GM08714 (cell line): ENCODE data around the gene DUS3L.
A peak's percentile ranks its signal among the peaks of the same experiment; 100 is the strongest.

Experiments used
- H3K4me3 ChIP-seq: fragments of 200-500 bp; sonication (Bioruptor generic); 2 replicates; pipeline ENCODE4 v1.5.1; 2014; ENCODE audit warnings: mild to moderate bottlenecking, low read length, inconsistent platforms
- ZNF274 ChIP-seq: IDR thresholded peaks from 2 replicates; pipeline ENCODE4 v1.6.1; 2012; ENCODE audit warnings: mild to moderate bottlenecking, low read depth, low read length

DUS3L gene, protein sequence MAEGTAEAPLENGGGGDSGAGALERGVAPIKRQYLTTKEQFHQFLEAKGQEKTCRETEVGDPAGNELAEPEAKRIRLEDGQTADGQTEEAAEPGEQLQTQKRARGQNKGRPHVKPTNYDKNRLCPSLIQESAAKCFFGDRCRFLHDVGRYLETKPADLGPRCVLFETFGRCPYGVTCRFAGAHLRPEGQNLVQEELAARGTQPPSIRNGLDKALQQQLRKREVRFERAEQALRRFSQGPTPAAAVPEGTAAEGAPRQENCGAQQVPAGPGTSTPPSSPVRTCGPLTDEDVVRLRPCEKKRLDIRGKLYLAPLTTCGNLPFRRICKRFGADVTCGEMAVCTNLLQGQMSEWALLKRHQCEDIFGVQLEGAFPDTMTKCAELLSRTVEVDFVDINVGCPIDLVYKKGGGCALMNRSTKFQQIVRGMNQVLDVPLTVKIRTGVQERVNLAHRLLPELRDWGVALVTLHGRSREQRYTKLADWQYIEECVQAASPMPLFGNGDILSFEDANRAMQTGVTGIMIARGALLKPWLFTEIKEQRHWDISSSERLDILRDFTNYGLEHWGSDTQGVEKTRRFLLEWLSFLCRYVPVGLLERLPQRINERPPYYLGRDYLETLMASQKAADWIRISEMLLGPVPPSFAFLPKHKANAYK

DNA sequence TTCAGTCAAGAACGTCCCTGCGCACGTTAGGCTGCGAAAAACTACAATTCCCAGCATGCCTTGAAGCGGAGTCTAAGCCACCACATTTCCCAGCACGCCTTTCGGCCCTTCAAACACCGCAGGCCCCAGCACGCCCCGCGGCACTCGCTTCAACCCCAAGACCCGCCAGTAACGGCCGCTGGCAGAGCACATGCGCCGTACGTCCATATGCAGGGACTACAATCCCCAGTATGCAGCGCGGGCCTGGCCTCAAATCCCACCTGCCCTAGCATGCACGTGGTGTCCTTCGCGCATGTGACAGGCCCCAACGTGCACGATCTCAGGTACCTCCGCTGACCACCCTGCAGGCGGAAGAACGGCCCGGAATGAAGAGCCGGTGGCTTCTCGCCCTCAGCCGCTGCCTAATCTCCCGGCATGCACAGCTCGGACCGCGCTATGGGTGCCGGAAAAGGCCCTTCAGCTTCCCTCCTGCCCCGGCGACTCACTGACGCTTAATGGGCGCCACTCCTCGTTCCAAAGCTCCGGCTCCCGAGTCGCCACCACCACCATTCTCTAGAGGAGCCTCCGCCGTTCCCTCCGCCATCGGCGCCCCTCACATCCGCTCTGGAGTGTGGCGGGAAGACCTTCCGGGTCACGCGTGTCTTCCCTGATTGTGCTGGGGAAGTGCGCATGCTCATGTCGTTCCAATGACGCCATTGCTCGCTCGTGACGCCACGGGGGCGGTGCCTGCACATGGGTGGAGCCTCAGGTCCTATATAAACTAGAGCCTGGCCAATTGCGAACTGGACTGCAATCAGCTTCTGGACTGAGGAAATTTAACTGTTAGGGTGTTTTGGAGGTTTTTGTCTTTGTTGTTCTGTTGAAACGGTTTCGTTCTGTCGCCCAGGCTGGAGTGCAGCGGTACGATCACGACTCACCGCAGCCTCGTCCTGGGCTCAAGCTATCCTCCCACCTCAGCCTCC is at the start of gene DUS3L:
TSS of gene DUS3L (minus strand) at position 605 of the 962 bp plus-strand sequence. CDS start at position 583, 22 bp downstream.
- TF ChIP-seq ZNF274, result no peak
- peak within 1 kb of the TSS; percentile 74 for H3K4me3 ChIP-seq

DNA sequence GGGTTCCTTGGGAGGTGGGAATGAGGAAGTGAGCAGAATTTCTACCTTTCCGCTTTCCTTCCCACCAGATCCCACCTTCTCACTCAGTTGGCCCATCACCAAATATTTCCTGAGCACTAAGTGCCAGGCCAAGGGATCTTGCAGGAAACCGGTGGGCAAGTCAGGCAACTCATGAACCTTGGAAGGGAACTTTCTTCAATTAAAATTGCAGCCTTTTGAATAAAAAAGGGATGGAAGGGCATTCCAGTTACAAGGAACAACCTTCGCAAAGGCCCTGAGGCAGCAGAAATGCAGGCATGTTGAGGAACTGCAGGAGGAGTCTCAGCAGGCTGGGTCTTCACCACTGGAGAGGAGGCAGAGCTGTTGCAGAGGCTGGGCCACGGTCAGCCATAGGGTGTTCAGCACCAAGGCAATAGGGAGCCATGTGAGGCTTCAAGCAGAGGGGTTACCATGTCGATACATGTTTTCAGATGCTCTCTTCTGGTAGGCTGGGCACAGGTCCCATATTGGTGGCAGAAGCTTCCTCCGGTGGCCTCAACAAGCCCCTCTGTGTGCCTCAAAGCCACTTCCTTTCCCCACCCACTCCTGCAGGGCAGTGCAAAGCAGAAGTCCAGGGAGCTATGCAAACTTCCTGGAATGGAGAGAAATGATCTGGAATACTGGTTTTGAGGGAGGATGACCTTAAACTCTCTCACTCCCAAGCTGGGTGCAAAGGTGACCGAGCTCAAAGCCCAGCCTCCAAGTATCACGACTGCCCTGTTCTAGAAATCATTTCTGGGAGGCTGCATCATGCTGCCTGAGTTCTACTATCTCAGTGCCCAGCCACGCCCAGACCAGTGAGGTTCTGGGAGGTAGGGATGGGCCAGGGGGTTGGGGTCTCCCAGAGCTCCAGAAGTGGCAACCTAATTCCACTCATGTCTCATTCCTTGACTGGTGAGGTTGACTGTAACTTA is 48.4 kb upstream of the DUS3L start, which contains the start of gene FUT6:
TSS of gene FUT6 (minus strand) at position 638 of the 953 bp plus-strand sequence. CDS start 7,135 bp downstream, outside the sequence.
- no peak for TF ChIP-seq ZNF274
- H3K4me3 ChIP-seq, result no peak within 1 kb of the TSS

DNA sequence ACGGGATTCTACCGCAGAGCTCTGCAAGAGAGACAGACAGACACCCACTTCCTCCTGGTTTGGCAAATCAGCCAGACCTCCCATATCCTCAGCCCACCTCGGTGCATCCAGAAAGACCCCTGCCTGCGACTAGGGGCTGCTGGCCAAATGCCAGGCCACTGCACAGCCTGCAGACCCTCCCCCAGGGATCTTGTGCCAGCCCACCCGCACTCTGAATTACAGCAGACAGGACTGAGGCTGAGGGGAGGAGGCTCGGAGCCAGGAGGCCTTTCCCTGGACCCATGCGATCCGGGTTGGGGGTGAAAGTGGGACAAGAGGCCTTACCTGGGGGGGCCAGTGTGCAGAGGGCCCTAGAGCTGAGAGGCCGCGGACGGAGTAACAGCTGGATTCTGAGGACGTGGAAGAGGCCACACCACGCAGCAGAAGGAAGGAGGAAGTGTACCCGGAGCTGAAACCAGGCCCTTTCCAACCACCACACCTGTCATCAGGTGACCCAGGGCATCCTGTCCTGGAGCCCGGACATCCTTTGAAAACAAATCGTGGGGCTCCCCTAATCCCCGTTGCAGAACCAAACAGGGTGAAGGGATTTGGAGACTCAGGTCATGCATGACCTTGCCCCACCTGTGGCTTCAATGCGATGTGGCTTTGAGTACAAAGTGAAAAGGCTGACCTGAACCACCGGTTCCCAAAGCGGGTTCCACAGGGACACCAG is 47.5 kb upstream of the DUS3L start:
- no peak overlapping the region for H3K4me3 ChIP-seq
- no peak for TF ChIP-seq ZNF274

DNA sequence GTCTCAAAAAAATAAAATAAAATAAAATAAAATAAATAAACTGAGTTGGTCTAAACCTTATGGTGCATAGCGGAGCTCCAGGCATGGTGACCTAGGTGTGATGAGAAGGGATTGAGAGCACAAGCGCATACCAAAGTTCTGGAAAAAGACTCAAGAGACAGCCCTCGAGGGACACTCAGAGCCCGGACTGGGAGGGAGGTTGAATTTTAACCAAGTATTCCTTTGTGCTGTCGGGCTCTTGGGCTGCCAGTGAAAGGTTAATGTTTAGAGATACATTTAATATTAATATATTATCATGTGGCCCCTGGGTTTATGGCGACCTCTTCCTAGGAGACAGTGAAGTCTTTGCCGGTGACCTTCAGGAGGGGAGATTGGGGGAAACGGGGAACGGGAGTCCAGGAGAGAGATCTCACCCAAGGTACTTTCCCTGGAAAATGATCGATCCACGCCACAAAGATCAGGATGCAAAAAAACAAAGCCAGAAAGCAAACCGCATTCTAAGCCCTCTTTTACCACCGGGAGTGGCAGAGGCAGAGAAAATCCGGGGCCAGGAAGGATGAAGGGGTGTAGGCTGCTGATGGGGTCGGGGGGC is 46.9 kb upstream of the DUS3L start:
- TF ChIP-seq ZNF274, result no peak
- no peak overlapping the region for H3K4me3 ChIP-seq

DNA sequence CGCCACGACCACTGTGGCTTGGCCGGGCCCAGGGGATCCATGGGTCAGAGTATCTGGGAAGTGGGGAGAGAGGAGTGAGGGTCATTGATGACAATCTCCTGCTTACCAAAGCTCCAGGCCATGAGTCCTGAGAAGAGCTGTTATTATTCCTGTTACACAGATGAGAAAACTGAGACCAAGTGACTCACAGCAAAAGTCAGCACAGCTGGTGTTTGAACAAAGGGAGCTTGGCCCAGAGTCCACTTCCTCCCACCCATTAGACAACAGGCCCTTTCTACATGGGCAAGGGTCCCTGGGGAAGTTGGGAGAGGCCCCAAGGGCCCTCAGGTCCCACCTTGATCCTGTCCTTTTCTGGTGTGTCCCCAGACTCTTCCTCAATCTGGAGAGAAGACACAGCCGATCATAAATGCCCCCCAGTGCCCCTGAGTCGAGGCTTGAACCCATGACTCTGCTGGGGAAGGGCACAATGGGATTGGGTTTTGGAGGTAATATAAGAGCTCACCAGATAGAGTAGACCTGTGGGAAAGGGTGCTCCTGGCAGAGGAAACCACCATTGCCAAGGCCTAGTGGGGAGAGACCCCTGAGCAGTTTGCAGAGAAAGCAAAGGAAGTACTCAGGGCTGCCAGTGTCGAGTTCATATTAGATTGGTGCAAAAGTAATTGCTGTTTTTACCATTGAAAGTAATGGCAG is 41.7 kb upstream of the DUS3L start:
- no peak overlapping the region for H3K4me3 ChIP-seq
- no peak for TF ChIP-seq ZNF274

DNA sequence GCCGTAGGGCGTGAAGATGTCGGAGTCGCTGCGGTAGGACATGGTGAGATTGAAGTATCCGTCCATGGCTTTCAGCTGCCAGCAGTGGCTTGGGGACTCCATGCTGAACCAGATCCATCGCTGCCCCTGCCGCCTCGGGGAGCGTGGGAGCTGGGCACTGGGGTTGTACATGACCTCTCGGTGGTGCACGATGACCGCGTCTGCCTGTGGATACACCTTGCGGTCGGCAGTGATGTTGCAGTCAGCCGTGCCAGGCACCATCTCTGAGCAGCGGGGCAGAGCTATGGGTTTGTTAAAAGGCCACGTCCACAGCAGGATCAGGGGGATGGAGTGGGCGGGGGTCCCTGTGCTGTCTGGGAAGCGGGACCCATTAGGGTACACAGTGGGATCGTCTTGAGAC is 41.1 kb upstream of the DUS3L start:
- TF ChIP-seq ZNF274, result no peak
- no peak overlapping the region for H3K4me3 ChIP-seq

DNA sequence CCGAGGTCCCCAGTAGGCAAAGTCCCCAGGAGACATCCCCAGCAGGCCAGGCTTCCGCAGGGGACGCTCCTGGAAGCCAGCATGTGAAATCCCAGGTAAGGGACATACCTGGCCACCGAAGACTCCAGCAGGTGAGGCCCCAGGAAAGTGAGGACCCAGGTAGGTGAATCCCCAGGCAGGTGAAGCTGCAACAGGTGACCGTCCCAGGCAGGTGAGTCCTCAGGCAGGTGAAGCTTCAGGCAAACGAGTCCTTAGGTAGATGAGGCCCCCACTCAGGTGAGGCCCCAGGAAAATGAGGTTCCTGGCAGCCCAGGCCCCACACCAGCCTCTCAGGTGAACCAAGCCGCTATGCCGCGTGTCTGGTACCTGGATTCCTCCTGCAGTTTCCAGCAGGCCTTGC is 40.2 kb upstream of the DUS3L start:
- TF ChIP-seq ZNF274, result no peak

DNA sequence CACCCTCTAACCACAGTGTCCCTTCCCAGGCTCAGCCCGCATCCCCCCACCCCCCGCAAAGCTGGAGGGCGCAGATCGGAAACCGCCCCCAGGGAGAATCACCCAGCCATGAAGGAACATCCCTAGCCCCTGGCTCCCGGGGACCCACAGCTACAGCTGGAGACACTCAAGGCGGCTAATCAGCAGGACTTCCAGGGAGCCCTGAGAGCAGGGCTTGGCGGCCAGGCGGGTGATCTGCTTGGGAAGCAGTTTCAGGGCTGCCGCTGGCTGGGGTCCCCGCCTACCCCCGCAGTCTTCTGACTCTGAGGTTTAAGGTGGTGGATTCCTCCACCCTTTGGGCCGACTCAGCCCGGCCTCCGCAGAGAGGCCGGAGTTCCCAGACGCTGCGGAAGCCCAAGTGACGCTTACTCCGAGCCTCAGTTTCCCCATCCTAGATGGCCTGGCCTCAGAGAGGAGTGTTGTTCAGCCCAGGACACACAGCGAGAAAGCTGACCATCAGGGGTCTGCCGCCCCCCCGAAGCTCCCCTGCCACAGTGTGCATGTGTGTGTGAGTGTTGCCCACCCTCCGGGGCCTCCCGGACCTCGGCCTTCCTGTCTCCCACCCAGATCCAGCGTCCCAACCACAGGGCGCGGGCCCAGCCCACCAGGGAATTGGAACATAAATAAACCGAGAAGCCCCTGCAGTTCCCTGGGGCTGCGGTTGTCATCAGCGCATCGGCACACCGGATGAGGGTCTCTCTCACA is 38.8 kb upstream of the DUS3L start:
- TF ChIP-seq ZNF274, result no peak
- no peak overlapping the region; the same call in 1 of the 2 replicates for H3K4me3 ChIP-seq

More for the DNA sequence above, 40.2 kb upstream of the DUS3L start:
- no peak overlapping the region for H3K4me3 ChIP-seq

DNA sequence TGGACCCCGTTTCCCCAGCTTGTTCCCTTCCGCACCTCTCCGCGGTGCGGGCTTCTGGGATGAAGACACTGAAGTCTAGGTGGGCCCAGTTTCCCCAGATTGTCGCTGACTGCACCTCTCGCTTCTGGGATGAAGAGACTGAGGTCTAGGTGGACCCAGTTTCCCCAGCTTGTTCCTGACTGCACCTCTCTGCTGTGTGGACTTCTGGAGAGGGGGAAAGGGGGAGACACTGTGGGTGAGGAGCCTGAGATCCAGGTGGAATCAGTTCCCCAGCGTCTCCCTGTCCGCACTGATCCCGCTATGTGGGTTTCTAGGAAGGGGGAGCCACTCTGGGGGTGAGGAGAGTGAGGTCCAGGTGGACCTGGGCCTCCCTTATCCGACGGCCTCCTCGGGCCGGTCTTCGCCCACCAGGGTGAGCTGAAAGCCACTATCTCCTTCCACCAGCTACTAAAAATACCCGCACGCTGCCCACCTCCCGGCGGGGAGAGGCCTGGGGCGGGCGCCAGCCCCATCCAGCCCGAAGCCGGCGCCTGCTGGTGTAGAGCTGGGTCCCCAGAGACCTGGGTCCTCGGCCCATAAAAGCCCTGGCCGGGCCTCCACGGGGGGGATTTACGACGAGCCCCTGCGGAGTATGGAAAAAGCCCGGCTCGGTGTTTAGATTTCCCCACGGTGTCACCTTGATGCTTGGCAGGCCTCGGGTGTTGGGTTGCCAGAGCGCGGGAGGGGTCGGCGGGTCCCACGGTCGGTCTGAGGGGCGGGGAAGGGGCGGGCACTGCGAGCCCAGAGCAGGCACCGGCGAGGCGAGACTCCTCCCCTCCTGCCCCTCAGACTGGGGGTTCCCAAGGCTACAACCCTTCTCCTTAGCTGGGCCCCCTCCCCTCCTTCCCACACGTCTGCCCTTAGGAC is 38.0 kb upstream of the DUS3L start:
- no peak for TF ChIP-seq ZNF274
- peak overlapping the region; percentile 64; the same call in 1 of the 2 replicates for H3K4me3 ChIP-seq

DNA sequence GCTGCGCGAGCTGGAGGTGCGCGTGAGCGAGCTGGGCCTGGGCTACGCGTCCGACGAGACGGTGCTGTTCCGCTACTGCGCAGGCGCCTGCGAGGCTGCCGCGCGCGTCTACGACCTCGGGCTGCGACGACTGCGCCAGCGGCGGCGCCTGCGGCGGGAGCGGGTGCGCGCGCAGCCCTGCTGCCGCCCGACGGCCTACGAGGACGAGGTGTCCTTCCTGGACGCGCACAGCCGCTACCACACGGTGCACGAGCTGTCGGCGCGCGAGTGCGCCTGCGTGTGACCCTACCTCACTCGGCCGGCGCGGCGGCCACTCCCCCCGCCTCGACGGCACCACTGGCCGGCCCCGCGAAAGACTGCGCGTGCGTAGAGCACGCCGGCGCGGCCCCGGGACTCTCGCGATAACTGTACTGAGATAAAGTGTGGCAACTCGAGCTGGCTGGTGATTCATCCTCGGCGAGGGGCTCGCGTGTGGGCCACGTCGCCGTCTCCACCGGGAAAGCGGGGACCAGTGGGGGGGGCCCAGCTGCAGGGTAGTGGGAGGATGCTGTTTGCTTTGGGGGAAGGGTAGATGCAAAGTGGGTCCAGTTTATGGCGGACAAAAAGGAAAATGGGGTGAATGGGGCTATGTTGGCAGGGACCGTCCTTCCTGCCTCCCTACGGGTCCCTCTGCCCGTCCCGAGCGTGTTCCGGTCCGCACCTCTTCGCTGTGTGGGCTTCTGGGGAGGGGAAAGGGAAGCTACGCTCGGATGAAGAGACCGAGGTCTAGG is 37.1 kb upstream of the DUS3L start:
- H3K4me3 ChIP-seq, result peak overlapping the region; percentile 64; the same call in 1 of the 2 replicates
- TF ChIP-seq ZNF274, result no peak
